Stomach smooth muscle (tissue), 2 donors: Measurements from ENCODE around the gene EDIL3.
"Not testable (repeated sequence)": the region's sequence is repeated elsewhere in the genome, so short reads cannot be mapped to it uniquely, and the experiment has no call there.

Experiments
- H3K27ac ChIP-seq: one replicate; pipeline ENCODE4 v1.7.0; 2013; ENCODE audit warnings: mild to moderate bottlenecking, low read length, inconsistent platforms
- H3K27me3 ChIP-seq, 2 donors: one replicate each; pipeline ENCODE4 v1.7.0; 2013; ENCODE audit warnings: low read length in 2 of 2; ENCODE audit not compliant: insufficient read depth in 2 of 2, control insufficient read depth in 1 of 2
- H3K36me3 ChIP-seq, 2 donors: one replicate each; pipeline ENCODE4 v1.7.0; 2013; ENCODE audit warnings: low read length in 2 of 2; ENCODE audit not compliant: control insufficient read depth in 2 of 2, insufficient read depth in 2 of 2
- H3K4me1 ChIP-seq: one replicate; pipeline ENCODE4 v1.7.0; 2013; ENCODE audit warnings: low read length; ENCODE audit not compliant: control insufficient read depth, insufficient read depth
- H3K4me3 ChIP-seq, 2 donors: one replicate each; pipeline ENCODE4 v1.7.0; 2013; ENCODE audit warnings: low read length in 2 of 2
- H3K9ac ChIP-seq, 2 donors: one replicate each; pipeline ENCODE4 v1.7.0; 2013; ENCODE audit warnings: low read length in 2 of 2, mild to moderate bottlenecking in 1 of 2
- H3K9me3 ChIP-seq, 2 donors: one replicate each; pipeline ENCODE4 v1.7.0; 2013; ENCODE audit warnings: low read length in 2 of 2; ENCODE audit not compliant: control insufficient read depth in 2 of 2
- donor health status: healthy.
- donor health status: Pancreatic carcinoma.

The EDIL3 gene

GRCh38 chr5:84168841-84169240 is 215.8 kb downstream of the EDIL3 start:
- no peaks in the 10 kb centered on the region for H3K27me3 ChIP-seq
- no peaks in the 10 kb centered on the region for H3K9me3 ChIP-seq
- H3K9ac ChIP-seq: no peak overlapping the region
- H3K4me3 ChIP-seq: no peak overlapping the region
- H3K4me1 ChIP-seq: no peaks in the 10 kb centered on the region
- H3K27ac ChIP-seq: no peak overlapping the region
- no peaks in the 10 kb centered on the region for H3K36me3 ChIP-seq

- Histone ChIP-seq H3K36me3 (no peaks in the 10 kb centered on the region), H3K4me1 (no peaks in the 10 kb centered on the region)
Measured at GRCh38 chr5:84163671-84164070, 221.0 kb downstream of the EDIL3 start.

GRCh38 chr5:84162695-84163094 is 222.0 kb downstream of the EDIL3 start:
- H3K4me3 ChIP-seq: no peak overlapping the region
- no peak overlapping the region for H3K27ac ChIP-seq
- no peak overlapping the region for H3K9ac ChIP-seq
- H3K27me3 ChIP-seq: no peaks in the 10 kb centered on the region
- no peaks in the 10 kb centered on the region for H3K4me1 ChIP-seq
- no peaks in the 10 kb centered on the region for H3K9me3 ChIP-seq
- no peaks in the 10 kb centered on the region for H3K36me3 ChIP-seq

More at GRCh38 chr5:84163671-84164070, 221.0 kb downstream of the EDIL3 start:
- no peak overlapping the region for H3K4me3 ChIP-seq
- no peak overlapping the region for H3K9ac ChIP-seq
- H3K27ac ChIP-seq: no peak overlapping the region
- H3K9me3 ChIP-seq: no peaks in the 10 kb centered on the region
- H3K27me3 ChIP-seq: no peaks in the 10 kb centered on the region

- not testable (repeated sequence) for H3K27me3 ChIP-seq, H3K9me3 ChIP-seq, H3K27ac ChIP-seq, H3K4me1 ChIP-seq, H3K4me3 ChIP-seq, H3K36me3 ChIP-seq, H3K9ac ChIP-seq
Measured at GRCh38 chr5:84160650-84161049, 224.0 kb downstream of the EDIL3 start.

- Histone ChIP-seq H3K9me3 (no peaks in the 10 kb centered on the region), H3K27me3 (no peaks in the 10 kb centered on the region), H3K9ac (no peak overlapping the region), H3K36me3 (no peaks in the 10 kb centered on the region), H3K27ac (no peak overlapping the region), H3K4me3 (no peak overlapping the region), H3K4me1 (no peaks in the 10 kb centered on the region)
Measured at GRCh38 chr5:84149094-84149493, 235.6 kb downstream of the EDIL3 start.

GRCh38 chr5:84148651-84149050 is 236.0 kb downstream of the EDIL3 start:
- Histone ChIP-seq H3K27me3 (no peaks in the 10 kb centered on the region), H3K9me3 (no peaks in the 10 kb centered on the region), H3K27ac (no peak overlapping the region), H3K4me1 (no peaks in the 10 kb centered on the region), H3K9ac (no peak overlapping the region), H3K4me3 (no peak overlapping the region), H3K36me3 (no peaks in the 10 kb centered on the region)

GRCh38 chr5:84137541-84137940 is 247.1 kb downstream of the EDIL3 start:
- Histone ChIP-seq H3K27me3 (no peaks in the 10 kb centered on the region), H3K4me3 (no peak overlapping the region)

GRCh38 chr5:84131372-84131771 is 253.3 kb downstream of the EDIL3 start:
- H3K27me3 ChIP-seq: no peaks in the 10 kb centered on the region
- no peak overlapping the region for H3K4me3 ChIP-seq
- H3K27ac ChIP-seq: no peak overlapping the region
- H3K36me3 ChIP-seq: no peaks in the 10 kb centered on the region
- H3K4me1 ChIP-seq: no peaks in the 10 kb centered on the region
- no peak overlapping the region for H3K9ac ChIP-seq
- no peaks in the 10 kb centered on the region for H3K9me3 ChIP-seq

More at GRCh38 chr5:84137541-84137940, 247.1 kb downstream of the EDIL3 start:
- Histone ChIP-seq H3K9ac (no peak overlapping the region), H3K27ac (no peak overlapping the region), H3K36me3 (no peaks in the 10 kb centered on the region), H3K9me3 (no peaks in the 10 kb centered on the region), H3K4me1 (no peaks in the 10 kb centered on the region)

- Histone ChIP-seq H3K4me3 (no peak overlapping the region), H3K4me1 (no peaks in the 10 kb centered on the region), H3K36me3 (no peaks in the 10 kb centered on the region), H3K9ac (no peak overlapping the region), H3K27ac (no peak overlapping the region), H3K9me3 (no peaks in the 10 kb centered on the region), H3K27me3 (no peaks in the 10 kb centered on the region)
Measured at GRCh38 chr5:84130006-84130580, 254.6 kb downstream of the EDIL3 start.

- Histone ChIP-seq H3K4me1 (no peaks in the 10 kb centered on the region), H3K9me3 (no peaks in the 10 kb centered on the region), H3K4me3 (no peak overlapping the region), H3K27ac (no peak overlapping the region), H3K27me3 (no peaks in the 10 kb centered on the region), H3K36me3 (no peaks in the 10 kb centered on the region), H3K9ac (no peak overlapping the region)
Measured at GRCh38 chr5:84125216-84125615, 259.5 kb downstream of the EDIL3 start.

GRCh38 chr5:84119252-84119651 is 265.4 kb downstream of the EDIL3 start:
- Histone ChIP-seq H3K27me3 (no peaks in the 10 kb centered on the region), H3K36me3 (no peaks in the 10 kb centered on the region), H3K27ac (no peak overlapping the region), H3K9ac (no peak overlapping the region), H3K9me3 (no peaks in the 10 kb centered on the region), H3K4me1 (no peaks in the 10 kb centered on the region), H3K4me3 (no peak overlapping the region)
